K562 (cell line): ENCODE data around the gene KRABD2.

Experiments used
- BRF1 ChIP-seq: IDR thresholded peaks from 3 replicates; pipeline ENCODE4 v1.6.1; 2011; ENCODE audit warnings: borderline replicate concordance, mild to moderate bottlenecking; ENCODE audit not compliant: insufficient read length; ENCODE audit errors: extremely low read depth
- CBFB ChIP-seq: sonication (generic); formaldehyde crosslinking; IDR thresholded peaks from 2 replicates; pipeline ENCODE4 v1.4.0; 2020; ENCODE audit warnings: mild to moderate bottlenecking, missing genetic modification reagents
- CEBPB ChIP-seq: fragments of 450-650 bp; IDR thresholded peaks from 2 replicates; pipeline ENCODE4 v1.6.1; 2016; ENCODE audit warnings: missing genetic modification characterization, missing compliant biosample characterization
- FOSL1 ChIP-seq: fragments of 200-800 bp; sonication (Bioruptor generic); conservative IDR thresholded peaks from 2 replicates; pipeline ENCODE4 v1.6.1; 2016; ENCODE audit warnings: missing genetic modification characterization, missing compliant biosample characterization
- HNRNPLL ChIP-seq: fragments of 200-400 bp; formaldehyde crosslinking; IDR thresholded peaks from 2 replicates; pipeline ENCODE4 v1.6.1; 2017; ENCODE audit warnings: low read length, low read depth, mild to moderate bottlenecking; ENCODE audit not compliant: poor library complexity, severe bottlenecking
- MTA1 ChIP-seq: fragments of 450-650 bp; IDR thresholded peaks from 2 replicates; pipeline ENCODE4 v1.6.1; 2017; ENCODE audit warnings: borderline replicate concordance
- NUFIP1 ChIP-seq: fragments of 450-650 bp; IDR thresholded peaks from 2 replicates; pipeline ENCODE4 v1.6.1; 2018; ENCODE audit not compliant: partially characterized antibody
- RCOR1 ChIP-seq, 2 experiments: IDR thresholded peaks; 2 replicates each; pipeline ENCODE4 v1.6.1; 2012; ENCODE audit warnings: low read depth in 2 of 2, low read length in 2 of 2, borderline replicate concordance in 1 of 2, improper control_type of control experiment in 1 of 2
- SMAD1 ChIP-seq: fragments of 150-350 bp; IDR thresholded peaks from 2 replicates; pipeline ENCODE4 v1.6.1; 2014; ENCODE audit warnings: low read length, low read depth; ENCODE audit not compliant: partially characterized antibody
- SREBF2 ChIP-seq: sonication (generic); formaldehyde crosslinking; IDR thresholded peaks from 2 replicates; pipeline ENCODE4 v1.4.0; 2020; ENCODE audit warnings: mild to moderate bottlenecking, missing genetic modification reagents
- TF ChIP-seq, protein P1 (sequence below), 3 experiments: IDR thresholded peaks in 2 of 3; conservative IDR thresholded peaks in 1 of 3; 2 replicates each; pipeline ENCODE4 v1.5.1; 2011 to 2012; ENCODE audit warnings: low read length in 3 of 3, mild to moderate bottlenecking in 3 of 3, control low read depth in 2 of 3, improper control_type of control experiment in 1 of 3, inconsistent platforms in 1 of 3, low read depth in 1 of 3, mixed read lengths in 1 of 3, moderate library complexity in 1 of 3; ENCODE audit not compliant: insufficient read depth in 2 of 3
- TF ChIP-seq, protein P2 (sequence below): sonication (generic); formaldehyde crosslinking; IDR thresholded peaks from 2 replicates; pipeline ENCODE4 v1.8.0; 2023; ENCODE audit warnings: mild to moderate bottlenecking, missing genetic modification reagents

DNA sequence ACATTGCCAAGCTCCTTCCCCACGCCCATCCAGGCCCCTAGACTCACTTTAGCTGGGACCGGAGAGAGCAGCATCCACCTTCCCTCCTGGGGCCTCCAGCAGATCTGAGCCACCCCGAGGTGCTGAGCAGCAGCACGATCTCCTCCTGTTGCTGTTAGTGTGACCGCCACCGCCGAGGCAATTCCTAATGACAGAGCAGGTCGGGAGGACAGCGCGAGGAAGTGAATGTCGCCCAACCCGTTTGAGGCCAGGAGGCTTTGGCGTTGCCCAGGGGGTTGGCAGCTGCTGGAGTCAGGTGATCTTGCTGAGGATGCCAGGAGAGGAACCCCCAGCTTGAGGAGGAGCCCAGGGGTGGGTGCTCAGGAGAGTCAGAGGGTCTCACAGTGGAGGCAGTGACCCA lies 21.1 kb upstream of the KRABD2 start, which contains the start of gene RNF222:
- TF ChIP-seq CEBPB (tag) (no peak), SMAD1 (no peak), NUFIP1 (no peak), FOSL1 (no peak), MTA1 (no peak), BRF1 (no peak), SREBF2 (no peak), RCOR1 (IDR thresholded peaks at IDR 0.05; ENCODE audit: borderline replicate concordance in 1 of 2, low read depth in 2 of 2, low read length in 2 of 2) (no peak), HNRNPLL (no peak), CBFB (no peak)
- TF ChIP-seq, protein P1, sequence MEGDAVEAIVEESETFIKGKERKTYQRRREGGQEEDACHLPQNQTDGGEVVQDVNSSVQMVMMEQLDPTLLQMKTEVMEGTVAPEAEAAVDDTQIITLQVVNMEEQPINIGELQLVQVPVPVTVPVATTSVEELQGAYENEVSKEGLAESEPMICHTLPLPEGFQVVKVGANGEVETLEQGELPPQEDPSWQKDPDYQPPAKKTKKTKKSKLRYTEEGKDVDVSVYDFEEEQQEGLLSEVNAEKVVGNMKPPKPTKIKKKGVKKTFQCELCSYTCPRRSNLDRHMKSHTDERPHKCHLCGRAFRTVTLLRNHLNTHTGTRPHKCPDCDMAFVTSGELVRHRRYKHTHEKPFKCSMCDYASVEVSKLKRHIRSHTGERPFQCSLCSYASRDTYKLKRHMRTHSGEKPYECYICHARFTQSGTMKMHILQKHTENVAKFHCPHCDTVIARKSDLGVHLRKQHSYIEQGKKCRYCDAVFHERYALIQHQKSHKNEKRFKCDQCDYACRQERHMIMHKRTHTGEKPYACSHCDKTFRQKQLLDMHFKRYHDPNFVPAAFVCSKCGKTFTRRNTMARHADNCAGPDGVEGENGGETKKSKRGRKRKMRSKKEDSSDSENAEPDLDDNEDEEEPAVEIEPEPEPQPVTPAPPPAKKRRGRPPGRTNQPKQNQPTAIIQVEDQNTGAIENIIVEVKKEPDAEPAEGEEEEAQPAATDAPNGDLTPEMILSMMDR (IDR thresholded peaks at IDR 0.05 in 2 of 3, conservative IDR thresholded peaks at IDR 0.05 in 1 of 3; ENCODE audit: insufficient read depth in 2 of 3, low read depth in 1 of 3, low read length in 3 of 3): no peak
- TF ChIP-seq, protein P2, sequence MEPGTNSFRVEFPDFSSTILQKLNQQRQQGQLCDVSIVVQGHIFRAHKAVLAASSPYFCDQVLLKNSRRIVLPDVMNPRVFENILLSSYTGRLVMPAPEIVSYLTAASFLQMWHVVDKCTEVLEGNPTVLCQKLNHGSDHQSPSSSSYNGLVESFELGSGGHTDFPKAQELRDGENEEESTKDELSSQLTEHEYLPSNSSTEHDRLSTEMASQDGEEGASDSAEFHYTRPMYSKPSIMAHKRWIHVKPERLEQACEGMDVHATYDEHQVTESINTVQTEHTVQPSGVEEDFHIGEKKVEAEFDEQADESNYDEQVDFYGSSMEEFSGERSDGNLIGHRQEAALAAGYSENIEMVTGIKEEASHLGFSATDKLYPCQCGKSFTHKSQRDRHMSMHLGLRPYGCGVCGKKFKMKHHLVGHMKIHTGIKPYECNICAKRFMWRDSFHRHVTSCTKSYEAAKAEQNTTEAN (CRISPR knock-in tag): no peak
